WERI-Rb-1 (cell line): Measurements from ENCODE around the gene DRICH1.

ENCODE experiments used
- DNase-seq: peaks from one replicate; pipeline ENCODE4 v3.0.0-alpha.2; 2020
- H3K27ac ChIP-seq: fragments of 250-450 bp; sonication (Bioruptor Pico); 2 replicates; pipeline ENCODE4 v1.5.1; 2020; ENCODE audit warnings: mild to moderate bottlenecking, moderate library complexity
- H3K27me3 ChIP-seq: fragments of 250-450 bp; sonication (Bioruptor Pico); 2 replicates; pipeline ENCODE4 v1.5.1; 2021; ENCODE audit warnings: mild to moderate bottlenecking, low read depth, moderate library complexity; ENCODE audit not compliant: insufficient read depth, severe bottlenecking
- H3K36me3 ChIP-seq: fragments of 250-450 bp; sonication (Bioruptor Pico); 2 replicates; pipeline ENCODE4 v1.5.1; 2020; ENCODE audit warnings: mild to moderate bottlenecking, moderate library complexity
- H3K4me3 ChIP-seq: 2 replicates; pipeline ENCODE4 v1.5.1; 2011; ENCODE audit warnings: low read depth, mild to moderate bottlenecking, control low read depth, low read length
- H3K9me3 ChIP-seq: fragments of 250-450 bp; sonication (Bioruptor Pico); 2 replicates; pipeline ENCODE4 v1.5.1; 2021; ENCODE audit warnings: mild to moderate bottlenecking, moderate library complexity; ENCODE audit not compliant: severe bottlenecking
- CTCF ChIP-seq: IDR thresholded peaks from 2 replicates; pipeline ENCODE4 v1.5.1; 2011; ENCODE audit warnings: low read depth, mild to moderate bottlenecking, control low read depth, inconsistent platforms, low read length

The DRICH1 gene

GRCh38 chr22:23613193-23613972 is 18.7 kb downstream of the DRICH1 start:
- H3K4me3 ChIP-seq = no peak overlapping the region
- no peaks in the 10 kb centered on the region for H3K9me3 ChIP-seq
- no peaks in the 10 kb centered on the region for H3K27me3 ChIP-seq
- no peaks in the 10 kb centered on the region for H3K36me3 ChIP-seq
- DNase-seq = no peak
- TF ChIP-seq CTCF = no peak
- no peak overlapping the region for H3K27ac ChIP-seq

GRCh38 chr22:23609983-23610781 is 21.9 kb downstream of the DRICH1 start:
- H3K27me3 ChIP-seq = no peaks in the 10 kb centered on the region
- no peak overlapping the region for H3K4me3 ChIP-seq
- no peaks in the 10 kb centered on the region for H3K36me3 ChIP-seq
- no peaks in the 10 kb centered on the region for H3K9me3 ChIP-seq
- TF ChIP-seq CTCF = no peak
- no peak overlapping the region for H3K27ac ChIP-seq
- DNase-seq = no peak

GRCh38 chr22:23608583-23608982 is 23.5 kb downstream of the DRICH1 start:
- no peak for TF ChIP-seq CTCF
- H3K9me3 ChIP-seq = no peaks in the 10 kb centered on the region
- no peak overlapping the region for H3K27ac ChIP-seq
- DNase-seq = peak; percentile 71
- no peaks in the 10 kb centered on the region for H3K27me3 ChIP-seq
- no peak overlapping the region for H3K4me3 ChIP-seq
- H3K36me3 ChIP-seq = no peaks in the 10 kb centered on the region

GRCh38 chr22:23606204-23607131 is 25.7 kb downstream of the DRICH1 start:
- Histone ChIP-seq H3K27ac (no peak overlapping the region), H3K9me3 (no peaks in the 10 kb centered on the region), H3K4me3 (no peak overlapping the region), H3K27me3 (no peaks in the 10 kb centered on the region), H3K36me3 (no peaks in the 10 kb centered on the region)
- no peak for TF ChIP-seq CTCF
- no peak for DNase-seq

GRCh38 chr22:23604939-23605712 is 27.0 kb downstream of the DRICH1 start:
- H3K9me3 ChIP-seq = no peaks in the 10 kb centered on the region
- H3K27me3 ChIP-seq = no peaks in the 10 kb centered on the region
- no peak for DNase-seq
- H3K36me3 ChIP-seq = no peaks in the 10 kb centered on the region
- TF ChIP-seq CTCF = no peak
- no peak overlapping the region for H3K4me3 ChIP-seq
- no peak overlapping the region for H3K27ac ChIP-seq
